Thyroid gland (tissue), 4 donors: ENCODE results near the gene TMEM69.

Experiments used
- CTCF ChIP-seq, 6 experiments: fragments of 200-600 bp in 3 of 6; fragments of 450-650 bp in 3 of 6; sonication (generic) in 3 of 6; IDR thresholded peaks; one replicate each; pipeline ENCODE4 v1.5.1; 2016 to 2019; ENCODE audit warnings: antibody characterized with exemption in 6 of 6, mild to moderate bottlenecking in 2 of 6, inconsistent platforms in 1 of 6, moderate library complexity in 1 of 6
- POLR2A ChIP-seq, 2 donors: fragments of 450-650 bp; IDR thresholded peaks; one replicate each; pipeline ENCODE4 v1.6.1; 2017; ENCODE audit warnings: antibody characterized with exemption in 2 of 2, mild to moderate bottlenecking in 2 of 2, moderate library complexity in 1 of 2

GRCh38 chr1:45679123-45679522 lies 8.9 kb upstream of the TMEM69 start:
- TF ChIP-seq CTCF (IDR thresholded peaks at IDR 0.05) (no peak), POLR2A (IDR thresholded peaks at IDR 0.05) (no peak)
